ENCODE data around the gene KANSL3. TPM values are rescaled to one million over a fixed set of nuclear protein-coding genes. Genes with fewer than 3 reads are reported as not detected.
A peak's percentile ranks its signal among the peaks of the same experiment; 100 is the strongest.

The KANSL3 gene
- total RNA-seq, 2 experiments from 2014 or later = 30.3 to 32.2 TPM

GRCh38 chr2:96601382-96602292 is 36.5 kb downstream of the KANSL3 start:
- Mint-ChIP-seq H3K4me3 (no peak overlapping the region), H3K9me3 (no peaks in the 10 kb centered on the region), H3K4me1 (peaks cover 18% of the 10 kb centered on the region), H3K27ac (peak overlapping the region; percentile 57), H3K27me3 (no peaks in the 10 kb centered on the region), H3K36me3 (peaks cover 42% of the 10 kb centered on the region)
- DNase-seq = no peak

- H3K27ac Mint-ChIP-seq = no peak overlapping the region
- H3K27me3 Mint-ChIP-seq = no peaks in the 10 kb centered on the region
- H3K36me3 Mint-ChIP-seq = peaks cover 41% of the 10 kb centered on the region
Observed at GRCh38 chr2:96599941-96600340, 38.2 kb downstream of the KANSL3 start.

GRCh38 chr2:96596596-96596995 is 41.5 kb downstream of the KANSL3 start:
- peaks cover 65% of the 10 kb centered on the region for H3K36me3 Mint-ChIP-seq
- no peak overlapping the region for H3K27ac Mint-ChIP-seq
- H3K9me3 Mint-ChIP-seq = no peaks in the 10 kb centered on the region
- H3K4me1 Mint-ChIP-seq = peaks cover 40% of the 10 kb centered on the region
- no peak for DNase-seq
- H3K27me3 Mint-ChIP-seq = no peaks in the 10 kb centered on the region
- no peak overlapping the region for H3K4me3 Mint-ChIP-seq

More at GRCh38 chr2:96599941-96600340, 38.2 kb downstream of the KANSL3 start:
- Mint-ChIP-seq H3K4me3 (no peak overlapping the region), H3K4me1 (peaks cover 25% of the 10 kb centered on the region), H3K9me3 (no peaks in the 10 kb centered on the region)
- DNase-seq = no peak

GRCh38 chr2:96594691-96595152 is 43.4 kb downstream of the KANSL3 start:
- no peak for DNase-seq
- Mint-ChIP-seq H3K27ac (peak overlapping the region; percentile 91), H3K4me3 (peak overlapping the region; percentile 37), H3K9me3 (no peaks in the 10 kb centered on the region), H3K4me1 (peaks cover 27% of the 10 kb centered on the region), H3K27me3 (no peaks in the 10 kb centered on the region), H3K36me3 (peaks cover 50% of the 10 kb centered on the region)

GRCh38 chr2:96594282-96594681 is 43.8 kb downstream of the KANSL3 start:
- Mint-ChIP-seq H3K36me3 (peaks cover 50% of the 10 kb centered on the region), H3K9me3 (no peaks in the 10 kb centered on the region), H3K4me3 (no peak overlapping the region), H3K4me1 (peaks cover 27% of the 10 kb centered on the region), H3K27ac (peak overlapping the region; percentile 91), H3K27me3 (no peaks in the 10 kb centered on the region)
- no peak for DNase-seq

GRCh38 chr2:96591494-96591893 is 46.6 kb downstream of the KANSL3 start:
- peaks cover 30% of the 10 kb centered on the region for H3K4me1 Mint-ChIP-seq
- H3K9me3 Mint-ChIP-seq = no peaks in the 10 kb centered on the region
- no peak for DNase-seq
- H3K4me3 Mint-ChIP-seq = no peak overlapping the region
- H3K27me3 Mint-ChIP-seq = no peaks in the 10 kb centered on the region
- peaks cover 47% of the 10 kb centered on the region for H3K36me3 Mint-ChIP-seq
- no peak overlapping the region for H3K27ac Mint-ChIP-seq

- peaks cover 30% of the 10 kb centered on the region for H3K4me1 Mint-ChIP-seq
- H3K4me3 Mint-ChIP-seq = no peak overlapping the region
- no peak for DNase-seq
- no peaks in the 10 kb centered on the region for H3K27me3 Mint-ChIP-seq
- no peaks in the 10 kb centered on the region for H3K9me3 Mint-ChIP-seq
- no peak overlapping the region for H3K27ac Mint-ChIP-seq
- peaks cover 47% of the 10 kb centered on the region for H3K36me3 Mint-ChIP-seq
Observed at GRCh38 chr2:96591054-96591453, 47.1 kb downstream of the KANSL3 start.

- no peaks in the 10 kb centered on the region for H3K27me3 Mint-ChIP-seq
- no peak overlapping the region for H3K27ac Mint-ChIP-seq
- peaks cover 26% of the 10 kb centered on the region for H3K36me3 Mint-ChIP-seq
- H3K4me1 Mint-ChIP-seq = peaks cover 4% of the 10 kb centered on the region
- no peaks in the 10 kb centered on the region for H3K9me3 Mint-ChIP-seq
- no peak for DNase-seq
- H3K4me3 Mint-ChIP-seq = no peak overlapping the region
Observed at GRCh38 chr2:96587843-96588242, 50.3 kb downstream of the KANSL3 start.

- H3K27me3 Mint-ChIP-seq = no peaks in the 10 kb centered on the region
- H3K4me1 Mint-ChIP-seq = peaks cover 4% of the 10 kb centered on the region
- no peak overlapping the region for H3K27ac Mint-ChIP-seq
- peaks cover 15% of the 10 kb centered on the region for H3K36me3 Mint-ChIP-seq
- DNase-seq = no peak
- no peaks in the 10 kb centered on the region for H3K9me3 Mint-ChIP-seq
- no peak overlapping the region for H3K4me3 Mint-ChIP-seq
Observed at GRCh38 chr2:96584017-96584416, 54.1 kb downstream of the KANSL3 start.

- peaks cover 5% of the 10 kb centered on the region for H3K36me3 Mint-ChIP-seq
- no peak for DNase-seq
- H3K4me1 Mint-ChIP-seq = no peaks in the 10 kb centered on the region
- H3K27ac Mint-ChIP-seq = no peak overlapping the region
- no peaks in the 10 kb centered on the region for H3K9me3 Mint-ChIP-seq
- no peak overlapping the region for H3K4me3 Mint-ChIP-seq
- H3K27me3 Mint-ChIP-seq = no peaks in the 10 kb centered on the region
Observed at GRCh38 chr2:96580771-96581170, 57.3 kb downstream of the KANSL3 start.

- Mint-ChIP-seq H3K9me3 (no peaks in the 10 kb centered on the region), H3K27ac (no peak overlapping the region), H3K4me3 (no peak overlapping the region), H3K4me1 (no peaks in the 10 kb centered on the region), H3K36me3 (peaks cover 2% of the 10 kb centered on the region), H3K27me3 (no peaks in the 10 kb centered on the region)
- DNase-seq = no peak
Observed at GRCh38 chr2:96579422-96579821, 58.7 kb downstream of the KANSL3 start.

GRCh38 chr2:96578731-96579130 is 59.4 kb downstream of the KANSL3 start:
- Mint-ChIP-seq H3K27me3 (no peaks in the 10 kb centered on the region), H3K4me1 (no peaks in the 10 kb centered on the region)
- DNase-seq = no peak

GRCh38 chr2:96577501-96577900 is 60.6 kb downstream of the KANSL3 start:
- no peaks in the 10 kb centered on the region for H3K4me1 Mint-ChIP-seq
- no peaks in the 10 kb centered on the region for H3K36me3 Mint-ChIP-seq
- DNase-seq = no peak
- no peak overlapping the region for H3K27ac Mint-ChIP-seq
- H3K27me3 Mint-ChIP-seq = no peaks in the 10 kb centered on the region
- H3K9me3 Mint-ChIP-seq = no peaks in the 10 kb centered on the region
- H3K4me3 Mint-ChIP-seq = no peak overlapping the region

More at GRCh38 chr2:96578731-96579130, 59.4 kb downstream of the KANSL3 start:
- H3K36me3 Mint-ChIP-seq = no peaks in the 10 kb centered on the region
- no peaks in the 10 kb centered on the region for H3K9me3 Mint-ChIP-seq
- H3K4me3 Mint-ChIP-seq = no peak overlapping the region
- no peak overlapping the region for H3K27ac Mint-ChIP-seq

- Mint-ChIP-seq H3K9me3 (no peaks in the 10 kb centered on the region), H3K4me3 (no peak overlapping the region), H3K27ac (no peak overlapping the region), H3K36me3 (no peaks in the 10 kb centered on the region), H3K4me1 (no peaks in the 10 kb centered on the region), H3K27me3 (no peaks in the 10 kb centered on the region)
- DNase-seq = no peak
Observed at GRCh38 chr2:96575785-96576456, 62.2 kb downstream of the KANSL3 start.

- Mint-ChIP-seq H3K36me3 (no peaks in the 10 kb centered on the region), H3K27ac (no peak overlapping the region), H3K4me1 (no peaks in the 10 kb centered on the region), H3K9me3 (no peaks in the 10 kb centered on the region), H3K27me3 (no peaks in the 10 kb centered on the region), H3K4me3 (no peak overlapping the region)
- no peak for DNase-seq
Observed at GRCh38 chr2:96574364-96574763, 63.7 kb downstream of the KANSL3 start.
